ES-I3 (cell line): Measurements from ENCODE around the gene POC1B.

Experiments
- H3K36me3 ChIP-seq: 2 replicates; pipeline ENCODE4 v1.6.1; 2013; ENCODE audit warnings: mild to moderate bottlenecking, low read length, control low read depth, moderate library complexity; ENCODE audit not compliant: insufficient read depth
- H3K4me1 ChIP-seq: 2 replicates; pipeline ENCODE4 v1.6.1; 2013; ENCODE audit warnings: mild to moderate bottlenecking, control low read depth, low read length; ENCODE audit not compliant: insufficient read depth
- H3K9ac ChIP-seq: 2 replicates; pipeline ENCODE4 v1.6.1; 2013; ENCODE audit warnings: low read depth, mild to moderate bottlenecking, low read length, moderate library complexity
- H3K9me3 ChIP-seq: 2 replicates; pipeline ENCODE4 v1.6.1; 2013; ENCODE audit warnings: mild to moderate bottlenecking, low read length, moderate library complexity; ENCODE audit not compliant: control insufficient read depth, insufficient read depth

POC1B gene

GRCh38 chr12:89525824-89526770 is at the start of gene POC1B:
Gene POC1B, minus strand, starts transcription at chr12:89526047. Its CDS starts 152 bp downstream, at chr12:89525895.
- Histone ChIP-seq H3K4me1 (peaks cover 6% of the 10 kb centered on the region), H3K9ac (peak within 1 kb of the TSS; percentile 82), H3K36me3 (peaks cover 4% of the 10 kb centered on the region; the same call in 1 of the 2 replicates), H3K9me3 (no peaks in the 10 kb centered on the region)

- Histone ChIP-seq H3K36me3 (no peaks in the 10 kb centered on the region), H3K9me3 (no peaks in the 10 kb centered on the region), H3K9ac (no peak overlapping the region), H3K4me1 (peaks cover 9% of the 10 kb centered on the region)
These were observed 49.5 kb upstream of the POC1B start for GRCh38 chr12:89575374-89575773.

- Histone ChIP-seq H3K9me3 (no peaks in the 10 kb centered on the region), H3K36me3 (no peaks in the 10 kb centered on the region), H3K4me1 (peaks cover 9% of the 10 kb centered on the region), H3K9ac (no peak overlapping the region)
These were observed 48.9 kb upstream of the POC1B start for GRCh38 chr12:89574736-89575208.

- H3K4me1 ChIP-seq: peaks cover 9% of the 10 kb centered on the region
- H3K9me3 ChIP-seq: no peaks in the 10 kb centered on the region
- no peak overlapping the region for H3K9ac ChIP-seq
- no peaks in the 10 kb centered on the region for H3K36me3 ChIP-seq
These were observed 47.4 kb upstream of the POC1B start for GRCh38 chr12:89573051-89573810.

- Histone ChIP-seq H3K36me3 (no peaks in the 10 kb centered on the region), H3K4me1 (peaks cover 9% of the 10 kb centered on the region), H3K9ac (no peak overlapping the region), H3K9me3 (no peaks in the 10 kb centered on the region)
These were observed 45.8 kb upstream of the POC1B start for GRCh38 chr12:89571491-89572195.

- Histone ChIP-seq H3K9ac (no peak overlapping the region), H3K4me1 (no peaks in the 10 kb centered on the region), H3K36me3 (no peaks in the 10 kb centered on the region), H3K9me3 (no peaks in the 10 kb centered on the region)
These were observed 42.6 kb upstream of the POC1B start for GRCh38 chr12:89568484-89568883.

GRCh38 chr12:89567691-89568239 is 41.9 kb upstream of the POC1B start:
- Histone ChIP-seq H3K9me3 (no peaks in the 10 kb centered on the region), H3K36me3 (no peaks in the 10 kb centered on the region), H3K4me1 (no peaks in the 10 kb centered on the region), H3K9ac (no peak overlapping the region)

- H3K4me1 ChIP-seq: no peaks in the 10 kb centered on the region
These were observed 40.8 kb upstream of the POC1B start for GRCh38 chr12:89566615-89567014.

GRCh38 chr12:89565002-89565401 is 39.2 kb upstream of the POC1B start:
- Histone ChIP-seq H3K9me3 (no peaks in the 10 kb centered on the region), H3K36me3 (no peaks in the 10 kb centered on the region), H3K4me1 (no peaks in the 10 kb centered on the region), H3K9ac (no peak overlapping the region)

More at GRCh38 chr12:89566615-89567014, 40.8 kb upstream of the POC1B start:
- Histone ChIP-seq H3K36me3 (no peaks in the 10 kb centered on the region), H3K9ac (no peak overlapping the region), H3K9me3 (no peaks in the 10 kb centered on the region)

GRCh38 chr12:89559753-89560152 is 33.9 kb upstream of the POC1B start:
- Histone ChIP-seq H3K9ac (no peak overlapping the region), H3K9me3 (no peaks in the 10 kb centered on the region), H3K36me3 (no peaks in the 10 kb centered on the region), H3K4me1 (no peaks in the 10 kb centered on the region)

GRCh38 chr12:89556976-89557375 is 31.1 kb upstream of the POC1B start:
- Histone ChIP-seq H3K36me3 (no peaks in the 10 kb centered on the region), H3K9ac (no peak overlapping the region), H3K4me1 (no peaks in the 10 kb centered on the region)

GRCh38 chr12:89552376-89552775 is 26.5 kb upstream of the POC1B start:
- Histone ChIP-seq H3K9ac (no peak overlapping the region), H3K9me3 (peaks cover 2% of the 10 kb centered on the region; the same call in 1 of the 2 replicates), H3K36me3 (no peaks in the 10 kb centered on the region), H3K4me1 (no peaks in the 10 kb centered on the region)

More at GRCh38 chr12:89556976-89557375, 31.1 kb upstream of the POC1B start:
- H3K9me3 ChIP-seq: peaks cover 2% of the 10 kb centered on the region; the same call in 1 of the 2 replicates

- no peak overlapping the region for H3K9ac ChIP-seq
- H3K9me3 ChIP-seq: peaks cover 2% of the 10 kb centered on the region; the same call in 1 of the 2 replicates
- H3K4me1 ChIP-seq: no peaks in the 10 kb centered on the region; the same call in 1 of the 2 replicates
- H3K36me3 ChIP-seq: no peaks in the 10 kb centered on the region
These were observed 25.9 kb upstream of the POC1B start for GRCh38 chr12:89551747-89552146.

GRCh38 chr12:89547101-89547500 is 21.3 kb upstream of the POC1B start:
- H3K9me3 ChIP-seq: no peaks in the 10 kb centered on the region
- H3K9ac ChIP-seq: no peak overlapping the region
- H3K36me3 ChIP-seq: no peaks in the 10 kb centered on the region
- no peaks in the 10 kb centered on the region; the same call in 1 of the 2 replicates for H3K4me1 ChIP-seq
